GM21619 (cell line): ENCODE data around the gene RRP1.
"Not testable (repeated sequence)": the region's sequence is repeated elsewhere in the genome, so short reads cannot be mapped to it uniquely, and the experiment has no call there.

Experiments used
- ATAC-seq: cut with Tn5 transposase; IDR thresholded peaks from one replicate; pipeline ENCODE4 v1.9.1; 2021; ENCODE audit not compliant: unreplicated experiment

RRP1 gene

DNA sequence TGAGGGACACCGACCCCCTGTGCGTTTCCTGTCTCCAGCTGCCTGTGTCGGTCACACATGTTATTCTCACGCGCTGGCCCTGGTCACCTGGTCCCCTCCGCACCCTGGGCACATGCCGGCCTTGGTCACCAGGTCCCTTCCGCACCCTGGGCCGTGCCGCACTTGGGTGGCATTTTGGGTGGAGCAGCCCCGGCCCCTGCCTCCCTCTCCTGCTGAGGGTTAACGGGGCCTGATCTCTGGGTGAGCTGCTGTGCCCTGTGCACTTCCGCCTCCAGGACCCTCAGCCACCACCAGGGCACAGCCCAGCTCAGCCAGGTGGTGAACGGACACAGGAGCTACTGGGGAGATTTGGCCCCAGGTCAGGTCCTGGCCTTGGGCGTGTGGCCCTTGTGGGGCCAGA lies 26.6 kb downstream of the RRP1 start:
- ATAC-seq: no peak

DNA sequence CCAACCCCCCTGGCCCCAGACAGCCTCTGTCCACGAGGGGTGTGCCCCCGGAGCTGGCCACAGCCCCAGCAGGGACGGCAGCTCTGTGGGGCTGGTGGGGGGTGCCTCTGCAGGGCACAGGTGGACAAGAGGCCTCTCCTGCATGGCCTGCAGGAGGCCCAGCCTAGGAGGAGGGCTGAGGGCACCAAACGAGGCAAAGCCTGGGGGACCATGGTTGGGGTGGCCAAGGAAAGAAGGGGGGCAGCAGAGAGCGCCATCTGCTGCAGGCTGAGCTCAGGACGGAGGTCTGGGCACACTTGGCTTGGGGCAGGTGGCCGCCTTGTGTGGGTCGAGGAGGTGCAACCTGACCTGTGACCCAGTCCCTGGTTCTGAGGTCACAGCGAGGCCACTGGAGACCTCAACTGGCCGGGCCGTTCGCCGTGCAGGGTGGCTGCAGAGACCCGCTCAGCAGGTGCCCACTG lies 27.3 kb downstream of the RRP1 start:
- no peak for ATAC-seq

DNA sequence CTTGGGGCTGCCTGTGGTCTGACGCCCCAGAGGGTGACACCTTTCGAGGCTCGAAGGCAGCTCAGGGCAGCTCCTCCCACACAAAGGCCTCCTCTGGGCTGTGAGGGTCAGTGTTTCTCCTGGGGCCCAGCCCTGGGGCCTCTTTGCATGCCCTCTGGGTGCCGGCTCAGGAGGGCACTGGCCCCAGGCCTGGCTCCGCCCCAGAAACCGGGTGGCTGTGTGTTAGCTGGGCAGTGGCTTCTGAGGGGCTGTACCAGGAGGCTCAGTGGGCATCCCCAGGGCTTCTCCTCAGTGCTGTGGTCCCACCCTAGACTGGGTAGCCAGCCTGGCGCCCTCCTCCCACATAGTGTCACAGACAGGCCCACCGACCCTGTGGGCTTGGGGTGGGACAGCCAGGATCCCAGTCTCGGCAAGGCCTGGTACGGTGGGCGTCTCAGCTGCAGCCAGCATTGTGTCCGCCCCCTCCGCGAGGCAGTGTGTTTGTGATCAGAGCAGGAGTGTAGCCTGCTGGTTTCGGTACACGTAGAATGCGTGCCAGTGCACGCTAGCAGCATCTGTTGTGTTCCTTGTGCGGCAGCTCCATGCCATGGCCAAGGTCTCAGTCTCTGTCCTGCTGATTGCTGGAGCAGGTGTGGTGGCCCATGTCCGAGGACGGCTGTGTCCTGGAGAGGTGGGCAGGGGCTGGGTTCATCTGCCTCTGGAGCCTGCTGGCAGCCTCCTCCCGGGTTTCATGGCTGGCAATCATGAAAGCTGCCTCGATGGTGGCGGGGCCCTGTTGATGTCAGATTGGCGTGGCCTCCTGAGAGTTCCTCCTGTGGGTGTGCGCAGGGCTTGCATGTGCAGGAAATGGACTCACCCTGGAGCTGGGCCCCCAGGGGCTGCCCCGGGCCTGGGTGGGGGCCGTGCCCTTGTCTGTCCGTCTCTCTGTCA lies 28.0 kb downstream of the RRP1 start:
- ATAC-seq: no peak

DNA sequence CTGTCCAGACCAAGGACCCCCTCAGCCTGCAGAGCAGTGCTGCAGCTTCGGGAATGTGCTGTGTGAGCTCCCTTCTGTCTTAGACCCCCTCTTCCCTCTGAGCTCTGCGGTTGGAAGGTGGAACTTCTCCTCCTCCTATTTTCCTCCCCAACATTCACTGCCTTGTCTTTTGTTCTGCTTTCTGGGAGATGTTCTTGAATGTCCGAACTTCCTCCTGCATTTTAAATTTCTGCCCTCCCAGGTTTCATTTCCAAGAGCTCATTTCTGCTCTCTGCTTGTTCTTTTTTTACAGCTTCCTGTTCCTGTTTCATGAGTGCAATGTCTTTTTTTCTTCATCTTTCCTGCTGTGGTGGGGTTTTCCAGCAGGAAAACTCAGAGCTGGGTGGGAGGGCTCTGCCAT lies 29.3 kb downstream of the RRP1 start:
- ATAC-seq: no peak

DNA sequence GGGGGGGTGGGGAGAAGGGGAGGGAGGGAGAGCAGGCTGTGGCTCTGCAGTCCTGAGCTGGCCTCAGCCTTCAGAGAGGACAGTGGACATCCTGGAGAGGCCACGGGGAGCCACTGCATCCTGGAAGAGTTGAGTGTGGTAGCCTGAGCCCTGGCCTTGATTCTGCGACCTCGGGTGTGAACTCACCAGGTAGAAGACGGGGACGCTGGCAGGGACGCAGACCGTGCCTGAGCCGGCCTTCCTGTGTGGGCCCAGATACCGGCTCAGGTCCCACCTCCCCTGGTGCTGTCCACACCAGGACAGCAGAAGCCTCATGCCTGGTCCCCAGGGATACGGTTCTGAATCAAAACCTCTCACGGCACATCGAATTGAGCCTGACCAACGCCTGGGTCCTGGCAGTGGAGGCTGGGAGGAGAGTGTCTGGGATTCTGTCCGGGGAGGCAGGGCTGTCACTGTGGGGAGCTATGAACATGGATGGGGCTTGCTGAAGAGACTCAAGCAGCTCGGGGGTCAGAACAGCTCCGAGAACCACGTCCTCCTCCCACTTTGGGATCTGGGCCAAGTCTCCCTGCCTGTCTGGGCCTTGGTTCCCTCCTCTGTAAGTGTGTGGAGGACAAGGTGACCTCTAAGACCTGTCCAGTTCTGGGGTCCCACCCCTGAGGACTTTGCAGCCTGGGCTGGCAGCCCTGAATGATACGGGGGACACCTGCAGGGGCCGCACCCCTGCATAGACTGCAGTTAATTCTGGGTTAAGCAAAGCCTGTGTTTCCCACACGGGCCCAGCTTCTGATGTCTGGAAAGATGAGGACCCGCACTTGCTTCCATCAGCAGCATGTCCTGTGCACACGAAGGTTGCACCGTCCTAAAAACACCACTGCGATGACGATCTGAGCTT lies 30.4 kb downstream of the RRP1 start:
- ATAC-seq: no peak

DNA sequence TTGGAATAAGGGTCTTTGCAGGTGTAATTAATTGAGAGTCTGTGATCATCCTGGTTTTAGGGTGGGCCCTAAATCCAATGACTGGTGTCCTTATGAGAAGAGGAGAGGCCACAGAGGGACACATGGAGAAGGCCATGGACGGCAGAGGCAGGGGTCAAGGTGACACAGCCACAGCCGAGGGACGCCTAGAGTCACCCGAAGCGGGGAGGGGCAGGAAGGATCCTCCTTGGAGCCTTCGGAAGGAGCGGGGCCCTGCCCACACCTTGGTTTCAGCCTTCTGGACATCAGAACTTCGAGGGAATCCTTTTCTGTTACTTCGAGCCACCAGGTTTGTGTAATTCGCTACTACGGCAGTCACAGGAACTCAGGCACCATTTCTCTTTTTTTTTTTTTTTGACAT lies 31.1 kb downstream of the RRP1 start:
- ATAC-seq: no peak

DNA sequence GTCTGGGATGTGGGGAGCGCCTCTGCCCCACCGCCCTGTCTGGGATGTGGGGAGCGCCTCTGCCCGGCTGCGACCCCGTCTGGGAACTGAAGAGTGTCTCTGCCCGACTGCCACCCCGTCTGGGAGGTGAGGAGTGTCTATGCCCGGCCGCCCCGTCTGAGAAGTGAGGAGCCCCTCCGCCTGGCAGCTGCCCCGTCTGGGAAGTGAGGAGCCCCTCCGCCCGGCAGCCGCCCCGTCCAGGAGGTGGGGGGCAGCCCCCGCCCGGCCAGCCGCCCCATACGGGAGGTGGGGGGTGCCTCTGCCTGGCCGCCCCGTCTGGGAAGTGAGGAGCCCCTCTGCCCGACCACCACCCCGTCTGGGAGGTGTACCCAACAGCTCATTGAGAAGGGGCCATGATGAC lies 32.8 kb downstream of the RRP1 start:
- ATAC-seq: not testable (repeated sequence)

DNA sequence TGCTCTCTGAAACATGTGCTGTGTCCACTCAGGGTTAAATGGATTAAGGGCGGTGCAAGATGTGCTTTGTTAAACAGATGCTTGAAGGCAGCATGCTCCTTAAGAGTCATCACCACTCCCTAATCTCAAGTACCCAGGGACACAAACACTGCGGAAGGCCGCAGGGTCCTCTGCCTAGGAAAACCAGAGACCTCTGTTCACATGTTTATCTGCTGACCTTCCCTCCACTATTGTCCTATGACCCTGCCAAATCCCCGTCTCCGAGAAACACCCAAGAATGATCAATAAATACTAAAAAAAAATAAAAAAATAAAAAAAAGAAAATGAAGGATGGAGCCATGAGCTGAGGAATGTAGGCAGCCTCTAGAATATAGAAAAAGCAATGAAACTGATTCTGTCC lies 33.4 kb downstream of the RRP1 start:
- not testable (repeated sequence) for ATAC-seq

DNA sequence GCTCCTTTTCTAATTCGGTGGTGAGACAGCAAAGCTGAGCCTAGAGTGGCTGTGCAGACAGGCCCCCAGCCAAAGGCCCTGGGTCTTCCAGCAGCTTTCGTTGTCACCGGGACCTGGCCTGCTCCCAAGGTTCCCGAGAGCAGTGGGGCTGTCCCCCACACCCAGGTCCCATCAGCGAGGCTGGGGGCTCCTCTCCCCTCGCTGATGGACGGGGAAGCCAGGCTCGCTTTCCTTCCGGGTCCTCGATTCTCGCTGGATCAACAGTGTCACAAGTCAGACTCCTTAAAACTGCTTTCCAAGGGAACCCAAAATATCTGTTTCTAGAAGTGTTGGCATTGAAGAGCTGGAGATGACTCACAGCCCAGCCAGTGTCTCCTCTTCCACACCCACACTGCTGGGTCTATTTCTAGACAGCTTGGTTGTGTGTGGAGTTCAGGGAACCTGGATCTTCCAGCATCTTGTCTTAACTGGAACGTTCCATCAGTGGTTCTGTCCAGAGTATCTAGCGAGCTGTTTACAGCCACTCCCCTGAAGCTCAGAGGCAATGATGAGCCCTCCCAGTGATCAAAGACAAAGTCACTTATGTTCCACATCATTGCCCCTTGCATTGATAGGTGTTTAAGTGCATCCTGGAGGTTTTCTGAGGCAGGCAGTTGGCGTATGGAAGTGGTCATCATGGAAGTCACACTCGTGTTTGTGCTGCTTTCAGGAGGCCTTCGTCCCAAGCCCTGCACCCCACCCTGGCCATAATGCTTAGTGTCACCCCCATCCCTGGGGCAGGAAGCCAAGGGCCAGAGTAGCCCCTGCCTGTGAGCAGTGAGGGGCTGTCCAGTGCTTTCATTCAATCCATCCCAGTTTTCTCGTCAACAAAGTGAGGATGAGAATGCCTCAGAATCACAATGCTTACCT lies 35.2 kb downstream of the RRP1 start:
- ATAC-seq: no peak

DNA sequence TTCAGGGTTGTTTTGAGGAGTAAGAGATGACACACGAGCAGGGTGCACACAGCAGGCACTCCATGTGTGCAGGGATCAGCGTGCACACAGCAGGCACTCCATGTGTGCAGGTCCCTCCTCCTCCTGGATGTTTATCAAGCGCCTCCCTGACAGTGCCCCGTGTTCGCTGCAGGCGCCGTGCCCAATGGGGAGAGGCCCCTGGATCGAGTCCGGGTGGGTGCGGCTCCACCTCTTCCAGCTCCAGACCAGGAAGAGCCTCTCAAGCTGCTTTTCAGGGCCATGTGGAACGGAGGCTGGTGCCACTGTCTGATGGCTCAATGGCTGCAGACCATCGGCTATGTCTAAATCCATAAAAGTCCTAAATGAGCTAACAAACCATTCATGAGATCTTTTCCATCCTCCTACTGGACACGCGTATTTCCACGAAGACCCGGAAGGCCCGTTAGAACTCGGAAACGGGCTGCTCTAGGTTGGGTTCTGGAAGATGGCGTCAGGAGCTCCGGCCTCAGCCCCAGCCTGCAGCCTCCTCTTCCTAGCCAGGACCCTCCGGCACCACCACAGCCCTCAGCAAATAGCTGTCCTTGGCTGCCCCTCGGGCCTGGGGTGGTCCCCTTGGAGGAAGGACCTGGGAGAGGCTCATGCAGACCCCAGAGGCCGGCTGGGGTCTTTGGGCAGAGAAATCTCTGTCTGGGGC lies 36.0 kb downstream of the RRP1 start:
- no peak for ATAC-seq

DNA sequence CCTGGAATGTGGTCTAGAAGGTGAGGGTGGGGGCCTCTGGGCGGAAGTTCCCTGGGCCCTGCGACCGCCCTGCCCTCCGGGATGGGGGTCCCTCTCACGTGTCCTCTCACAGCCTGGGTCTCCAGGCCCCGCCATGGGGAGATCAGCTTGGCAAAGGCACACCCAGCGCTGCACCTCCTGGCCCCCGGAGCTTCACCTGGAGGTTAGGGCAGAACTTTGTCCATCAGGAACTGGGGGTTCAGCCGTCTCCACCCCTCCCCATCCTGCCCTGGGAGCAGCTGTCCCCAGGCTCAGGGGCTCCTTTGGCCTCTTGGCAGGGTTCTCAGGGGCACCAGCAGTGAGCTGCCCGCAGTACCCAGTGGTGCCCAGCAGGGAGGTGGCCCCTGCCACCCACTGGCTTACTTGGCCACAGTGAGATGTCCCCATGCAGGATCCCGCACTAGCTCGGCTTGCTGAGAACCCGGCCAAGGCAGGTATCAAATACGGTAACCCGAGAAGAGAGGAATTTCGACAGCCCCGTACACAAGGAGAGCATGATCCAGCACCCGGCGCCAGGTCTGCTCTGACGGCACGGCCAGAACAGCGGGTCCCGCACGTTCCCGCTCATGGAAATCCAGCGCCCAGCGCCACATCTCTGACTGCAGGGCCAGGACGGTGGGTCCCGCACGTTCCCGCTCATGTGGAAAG lies 36.7 kb downstream of the RRP1 start:
- ATAC-seq: no peak

DNA sequence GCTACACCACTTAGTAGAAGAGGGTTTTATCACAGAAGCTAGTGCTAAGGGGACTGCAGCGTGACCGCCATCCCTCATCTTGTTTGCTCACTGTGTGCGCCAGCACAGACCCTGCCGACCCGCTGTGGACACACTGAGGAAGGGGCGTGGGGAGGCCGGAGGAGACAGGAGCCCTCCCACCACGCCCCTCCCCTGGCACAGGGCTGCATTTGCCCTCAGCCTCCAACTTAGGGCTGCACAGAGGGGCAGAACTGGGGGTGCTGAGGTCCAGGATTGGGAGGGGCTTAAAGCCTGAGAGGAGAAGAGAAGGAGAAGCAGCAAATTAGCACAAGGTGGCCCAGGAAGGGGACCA lies 37.2 kb downstream of the RRP1 start:
- ATAC-seq: no peak

DNA sequence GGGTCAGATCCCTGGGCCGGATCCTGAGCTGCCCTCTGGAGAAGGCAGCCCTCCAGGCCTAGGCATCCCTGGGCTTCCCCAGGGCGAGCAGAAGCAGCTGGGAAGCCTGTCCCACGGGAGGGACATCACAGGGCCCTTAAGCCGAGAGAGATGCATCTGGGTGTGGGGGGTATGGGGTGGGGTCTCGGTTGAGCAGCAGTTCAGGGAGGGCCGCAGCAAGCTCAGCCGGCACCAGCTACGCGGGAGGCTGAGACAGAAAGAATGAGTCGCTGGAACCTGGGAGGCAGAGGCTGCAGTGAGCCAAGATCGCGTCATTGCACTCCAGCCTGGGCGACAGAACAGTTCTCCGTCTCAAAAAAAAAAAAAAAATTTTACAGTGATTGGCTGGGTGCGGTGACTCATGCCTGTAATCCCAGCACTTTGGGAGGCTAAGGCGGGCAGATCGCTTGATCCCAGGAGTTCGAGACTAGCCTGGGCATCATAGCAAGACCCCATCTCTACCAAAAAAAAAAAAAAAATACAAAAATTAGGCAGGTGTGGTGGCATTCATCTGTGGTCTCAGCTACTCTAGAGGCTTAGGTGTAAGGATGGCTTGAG lies 37.7 kb downstream of the RRP1 start:
- ATAC-seq: no peak

DNA sequence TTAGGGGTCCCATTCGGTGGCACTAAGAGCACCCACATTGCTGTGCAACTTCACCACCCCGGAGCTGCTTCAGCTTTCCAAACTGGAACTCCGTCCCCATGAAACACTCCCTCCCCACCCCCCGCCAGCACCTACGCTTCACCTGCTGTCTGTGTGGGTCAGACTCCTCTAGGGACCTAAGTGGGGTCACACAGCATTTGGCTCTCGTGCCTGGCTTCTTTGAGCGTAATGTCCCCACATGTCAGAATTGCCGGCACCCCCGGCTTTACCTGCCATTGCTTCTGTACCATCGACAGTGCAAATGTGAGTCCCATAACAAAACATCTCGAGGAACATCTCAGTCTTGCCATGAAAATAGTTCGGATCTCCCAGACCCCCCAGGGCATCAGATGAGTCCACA lies 39.8 kb downstream of the RRP1 start:
- no peak for ATAC-seq

DNA sequence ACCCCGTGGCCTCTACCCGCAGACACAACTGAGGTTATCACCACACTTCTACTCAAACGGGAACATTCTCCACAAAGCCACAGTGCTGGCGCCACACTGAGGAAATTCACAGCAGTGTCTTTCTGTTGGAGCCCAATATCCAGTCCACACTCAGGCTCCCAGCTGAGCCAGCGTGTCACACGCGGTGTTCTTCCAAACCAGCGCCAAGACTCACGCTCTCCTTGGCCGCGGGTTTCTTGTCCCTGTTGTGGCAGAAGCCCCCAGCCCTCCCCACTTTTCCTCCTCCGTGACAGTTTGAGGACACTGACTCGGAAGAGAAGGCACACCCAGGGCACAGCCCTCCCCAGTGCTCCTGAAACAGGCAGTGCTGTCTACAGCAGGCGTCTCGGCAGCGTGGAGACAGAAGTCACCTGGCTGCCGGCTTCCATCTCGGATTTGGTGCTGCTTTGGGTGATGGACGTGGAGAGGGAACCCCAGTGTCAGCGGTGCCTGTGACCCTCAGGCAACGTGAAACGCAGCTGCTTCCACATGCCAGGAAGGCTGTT lies 40.3 kb downstream of the RRP1 start:
- no peak for ATAC-seq

DNA sequence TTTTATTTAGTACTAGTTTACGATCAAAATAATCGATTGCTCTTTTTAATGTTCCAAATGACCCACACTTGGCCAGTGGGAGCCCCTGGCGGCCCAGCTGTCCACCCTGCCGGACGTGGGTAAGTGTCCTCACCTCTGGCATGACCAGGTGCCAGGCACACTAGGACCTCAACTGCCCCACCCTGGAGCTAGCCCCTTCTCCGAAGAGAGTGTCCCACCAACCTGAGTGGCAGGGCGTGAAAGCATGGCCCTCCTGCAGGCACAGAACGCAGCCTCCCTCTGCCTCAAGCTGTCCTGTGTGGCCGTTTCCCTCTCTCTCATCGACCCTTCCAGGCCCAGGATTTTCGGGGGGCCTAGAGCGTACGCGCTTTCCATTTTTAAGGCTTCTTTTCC lies 42.8 kb downstream of the RRP1 start:
- no peak for ATAC-seq

DNA sequence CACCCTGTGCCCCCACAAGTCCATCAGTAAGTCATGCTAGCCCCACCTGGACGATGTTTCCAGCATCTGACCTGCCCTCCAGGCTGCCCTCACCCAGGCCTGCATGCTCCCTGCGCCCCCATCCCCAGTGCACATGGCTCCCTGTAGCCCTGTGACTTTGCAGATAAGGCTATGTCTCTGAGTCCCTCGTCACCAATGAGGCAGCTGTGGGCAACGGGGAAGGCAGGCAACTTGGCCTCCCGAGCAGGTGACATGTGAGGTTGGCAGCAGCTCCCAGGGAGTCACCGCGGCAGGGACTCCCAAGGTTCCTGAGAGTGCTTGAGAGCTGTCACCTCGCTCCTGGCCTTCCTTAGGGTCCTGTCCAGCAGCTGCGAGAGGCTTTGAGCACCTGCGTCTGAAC lies 43.3 kb downstream of the RRP1 start:
- ATAC-seq: no peak

DNA sequence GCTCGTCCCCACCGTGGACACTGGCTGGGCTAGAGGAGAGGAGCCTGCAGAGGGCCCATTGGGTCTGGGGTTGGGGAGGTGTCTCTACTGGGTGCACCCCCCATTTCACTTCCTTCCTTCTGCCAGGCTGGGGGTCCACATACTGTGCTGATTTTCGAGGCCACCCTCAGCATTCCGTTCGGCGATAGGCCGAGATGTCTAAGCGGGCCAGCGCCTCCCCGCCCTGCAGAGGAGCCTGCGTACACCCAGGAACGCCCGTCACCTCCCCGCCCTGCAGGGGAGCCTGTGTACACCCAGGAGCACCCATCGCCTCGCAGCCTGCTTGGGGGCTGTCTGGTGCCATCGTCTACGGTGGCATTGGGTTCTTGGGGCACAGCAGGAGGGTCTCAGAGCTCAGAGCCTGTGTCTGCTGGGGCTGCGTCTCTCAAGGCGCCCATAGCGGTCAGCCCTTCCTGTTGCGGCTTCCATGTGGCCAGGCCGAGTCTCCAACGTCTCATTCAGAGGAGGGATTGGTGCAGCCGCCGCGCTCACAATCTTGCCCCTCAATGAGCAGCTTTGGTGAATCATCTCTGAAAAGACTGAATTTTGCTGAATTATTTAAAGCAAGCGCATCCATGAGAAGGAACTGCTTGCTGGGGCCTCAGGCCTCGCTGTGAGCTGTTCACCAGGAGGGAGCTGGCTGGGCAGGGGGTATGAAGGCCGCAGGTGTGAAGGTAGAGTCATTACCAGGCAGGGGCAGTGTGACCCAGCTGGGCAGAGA lies 44.9 kb downstream of the RRP1 start:
- no peak for ATAC-seq
